MG63 (cell line): ENCODE data around the gene DPP7. TPM values are rescaled to one million over a fixed set of nuclear protein-coding genes. Genes with fewer than 3 reads are reported as not detected.

Experiments used
- DNase-seq: peaks from one replicate; pipeline ENCODE4 v3.0.0-alpha.2; 2020
- H3K27me3 ChIP-seq: fragments of 250-450 bp; sonication (Bioruptor Pico); 2 replicates; pipeline ENCODE4 v1.5.1; 2020; ENCODE audit warnings: mild to moderate bottlenecking, moderate library complexity
- H3K36me3 ChIP-seq: fragments of 250-450 bp; sonication (Bioruptor Pico); 2 replicates; pipeline ENCODE4 v1.5.1; 2020; ENCODE audit warnings: mild to moderate bottlenecking, moderate library complexity
- H3K4me3 ChIP-seq: fragments of 250-450 bp; sonication (Bioruptor Pico); 2 replicates; pipeline ENCODE4 v1.5.1; 2020; ENCODE audit warnings: mild to moderate bottlenecking, moderate library complexity
- H3K9me3 ChIP-seq: fragments of 250-450 bp; sonication (Bioruptor Pico); 2 replicates; pipeline ENCODE4 v1.5.1; 2020; ENCODE audit warnings: mild to moderate bottlenecking, moderate library complexity
- total RNA-seq: library from RNA; depleted of rRNA; stranded (reverse); fragments of >200 nt; shearing (Covaris generic); gene quantifications from 2 replicates; pipeline ENCODE4 v1.2.3, GENCODE V29; 2014; ENCODE audit warnings: low replicate concordance

DPP7 gene
- total RNA-seq, 1 experiment from 2014 or later, result 57.8 TPM

DNA sequence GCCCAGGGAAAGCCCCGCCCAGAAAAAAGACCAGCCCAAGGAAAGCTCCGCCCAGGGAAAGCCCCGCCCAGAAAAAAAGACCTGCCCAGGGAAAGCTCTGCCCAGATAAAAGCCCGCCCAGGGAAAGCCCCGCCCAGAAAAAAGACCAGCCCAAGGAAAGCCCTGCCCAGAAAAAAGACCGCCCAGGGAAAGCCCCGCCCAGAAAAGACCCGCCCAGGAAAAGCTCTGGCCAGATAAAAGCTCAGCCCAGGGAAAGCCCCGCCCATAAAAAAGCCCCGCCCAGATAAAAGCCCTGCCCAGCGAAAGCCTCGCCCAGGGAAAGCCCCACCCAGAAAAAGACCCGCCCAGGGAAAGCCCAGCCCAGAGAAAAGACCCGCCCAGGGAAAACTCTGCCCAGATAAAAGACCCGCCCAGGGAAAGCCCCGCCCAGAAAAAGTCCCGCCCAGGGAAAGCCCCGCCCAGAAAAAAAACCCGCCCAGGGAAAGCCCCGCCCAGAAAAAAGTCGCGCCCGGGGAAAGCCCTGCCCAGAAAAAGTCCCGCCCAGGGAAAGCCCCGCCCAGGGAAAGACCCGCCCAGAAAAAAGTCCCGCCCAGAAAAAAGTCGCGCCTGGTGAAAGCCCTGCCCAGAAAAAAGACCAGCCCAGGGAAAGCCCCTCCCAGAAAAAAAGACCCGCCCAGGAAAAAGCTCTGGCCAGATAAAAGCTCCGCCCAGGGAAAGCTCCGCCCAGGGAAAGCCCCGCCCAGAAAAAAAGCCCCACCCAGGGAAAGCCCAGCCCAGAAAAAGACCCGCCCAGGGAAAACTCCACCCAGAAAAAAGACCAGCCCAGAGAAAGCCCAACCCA, 36.3 kb upstream of the DPP7 start:
- DNase-seq, result peak; percentile 79
- H3K9me3 ChIP-seq, result no peaks in the 10 kb centered on the region
- no peak overlapping the region for H3K4me3 ChIP-seq
- no peaks in the 10 kb centered on the region for H3K27me3 ChIP-seq
- H3K36me3 ChIP-seq, result no peaks in the 10 kb centered on the region

DNA sequence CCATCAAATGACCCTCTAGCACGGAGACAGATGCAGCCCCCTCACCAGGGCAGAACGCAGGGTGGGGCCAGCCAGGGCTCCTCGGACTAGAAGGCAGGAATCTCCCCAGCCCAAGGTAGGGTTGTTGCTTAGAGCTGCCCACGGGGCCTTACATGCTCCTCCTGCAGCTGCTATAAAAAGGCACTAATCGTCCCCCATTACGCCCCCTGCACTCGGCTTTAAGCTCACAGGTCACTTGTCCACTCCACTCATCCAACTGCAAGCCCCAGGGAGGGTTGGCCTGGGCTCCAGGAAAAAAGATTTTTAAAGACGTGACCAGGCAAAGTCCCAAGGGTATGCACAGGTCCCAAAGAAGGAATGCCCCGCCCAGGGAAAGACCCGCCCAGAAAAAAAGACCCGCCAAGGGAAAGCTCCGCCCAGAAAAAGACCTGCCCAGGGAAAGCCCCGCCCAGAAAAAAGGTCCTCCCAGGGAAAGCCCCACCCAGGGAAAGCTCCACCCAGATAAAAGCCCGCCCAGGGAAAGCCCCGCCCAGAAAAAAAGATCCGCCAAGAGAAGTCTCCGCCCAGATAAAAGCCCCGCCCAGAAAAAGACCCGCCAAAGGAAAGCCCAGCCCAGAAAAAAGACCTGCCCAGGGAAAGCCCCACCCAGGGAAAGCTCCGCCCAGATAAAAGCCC, 35.5 kb upstream of the DPP7 start:
- Histone ChIP-seq H3K36me3 (no peaks in the 10 kb centered on the region), H3K9me3 (no peaks in the 10 kb centered on the region), H3K27me3 (no peaks in the 10 kb centered on the region), H3K4me3 (no peak overlapping the region)
- no peak for DNase-seq

DNA sequence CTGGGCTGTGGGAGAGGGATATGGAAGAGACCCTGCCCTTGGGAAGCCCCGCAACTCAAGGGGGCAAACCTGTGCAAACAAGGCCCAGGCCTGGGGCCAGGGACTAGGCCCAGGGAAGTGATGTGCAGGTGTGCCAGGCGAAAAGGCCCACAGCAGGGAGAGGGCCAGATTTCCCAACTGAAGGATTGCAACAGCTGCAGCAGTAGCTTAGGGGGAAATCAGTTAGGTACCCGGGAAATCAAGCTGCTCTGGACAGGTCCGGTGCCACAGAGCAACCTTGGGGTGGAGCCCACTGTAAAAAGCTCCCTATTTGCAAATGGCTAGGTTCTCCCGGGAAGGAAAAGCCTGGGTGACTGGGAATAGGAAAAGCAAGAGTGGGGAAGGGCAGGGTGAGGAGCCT, 34.8 kb upstream of the DPP7 start:
- no peak for DNase-seq
- Histone ChIP-seq H3K36me3 (no peaks in the 10 kb centered on the region), H3K4me3 (no peak overlapping the region), H3K9me3 (no peaks in the 10 kb centered on the region), H3K27me3 (no peaks in the 10 kb centered on the region)

DNA sequence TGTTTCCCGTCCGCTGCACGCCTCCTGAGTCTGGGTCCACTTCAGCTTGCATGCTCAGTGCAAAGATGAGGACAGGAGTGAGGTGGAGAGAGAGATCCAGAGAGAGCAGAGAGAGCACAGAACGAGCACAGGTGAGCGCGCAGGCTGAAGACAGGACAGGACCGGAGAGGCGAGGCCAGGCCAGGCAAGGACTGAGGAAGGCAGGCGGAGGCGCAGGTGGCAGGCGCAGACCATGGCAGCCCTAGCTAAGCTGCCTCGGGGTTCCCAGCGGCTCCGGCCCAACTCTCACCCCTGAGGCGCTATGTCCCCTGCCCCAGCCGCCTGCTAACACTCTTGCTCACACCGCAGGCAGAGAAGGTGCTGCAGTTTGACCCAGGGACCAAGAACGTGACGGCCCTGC, 34.1 kb upstream of the DPP7 start:
- no peaks in the 10 kb centered on the region for H3K36me3 ChIP-seq
- H3K9me3 ChIP-seq, result no peaks in the 10 kb centered on the region
- no peaks in the 10 kb centered on the region for H3K27me3 ChIP-seq
- no peak overlapping the region for H3K4me3 ChIP-seq
- no peak for DNase-seq

DNA sequence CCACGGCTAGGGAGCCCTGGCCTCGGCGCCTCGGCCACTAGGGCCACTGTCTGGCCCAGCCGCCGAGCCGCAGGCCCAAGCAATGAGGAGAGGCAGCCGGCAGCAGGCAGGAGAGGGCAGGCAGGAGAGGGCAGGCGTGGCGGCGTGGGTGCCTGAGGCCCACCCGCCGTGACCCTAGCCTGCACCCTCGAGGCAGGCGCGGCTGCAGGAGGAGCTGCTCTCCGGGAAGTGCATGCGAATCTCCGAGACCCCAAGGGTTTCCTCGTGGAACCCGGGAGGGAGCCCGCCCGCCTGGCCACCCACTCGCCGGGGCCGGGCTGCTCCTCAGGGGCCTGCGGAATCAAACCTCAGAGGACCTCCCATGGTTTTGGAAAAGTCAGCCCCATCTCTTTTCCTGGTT, 33.7 kb upstream of the DPP7 start:
- H3K9me3 ChIP-seq, result no peaks in the 10 kb centered on the region
- H3K4me3 ChIP-seq, result no peak overlapping the region
- no peaks in the 10 kb centered on the region for H3K36me3 ChIP-seq
- H3K27me3 ChIP-seq, result no peaks in the 10 kb centered on the region
- DNase-seq, result no peak

DNA sequence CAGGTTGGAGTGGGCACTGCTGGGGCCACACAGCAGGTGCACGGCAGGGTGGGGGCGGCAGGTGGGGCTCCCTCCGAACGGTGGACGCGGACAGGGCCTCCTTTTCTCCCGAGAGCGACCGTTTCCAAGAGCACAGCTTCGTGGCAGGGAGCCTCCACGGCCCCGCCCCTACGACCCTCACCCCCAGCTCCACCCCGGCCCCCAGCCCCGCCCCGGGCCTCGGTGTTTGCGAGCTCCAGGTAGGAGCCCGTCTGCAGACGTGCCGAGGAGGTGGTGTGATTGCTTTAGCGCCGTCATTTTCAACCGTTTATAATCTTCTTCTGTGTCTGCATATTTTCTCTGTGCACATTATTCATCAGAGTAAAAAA, 33.2 kb upstream of the DPP7 start:
- Histone ChIP-seq H3K36me3 (no peaks in the 10 kb centered on the region), H3K4me3 (no peak overlapping the region), H3K9me3 (no peaks in the 10 kb centered on the region), H3K27me3 (no peaks in the 10 kb centered on the region)
- DNase-seq, result no peak

DNA sequence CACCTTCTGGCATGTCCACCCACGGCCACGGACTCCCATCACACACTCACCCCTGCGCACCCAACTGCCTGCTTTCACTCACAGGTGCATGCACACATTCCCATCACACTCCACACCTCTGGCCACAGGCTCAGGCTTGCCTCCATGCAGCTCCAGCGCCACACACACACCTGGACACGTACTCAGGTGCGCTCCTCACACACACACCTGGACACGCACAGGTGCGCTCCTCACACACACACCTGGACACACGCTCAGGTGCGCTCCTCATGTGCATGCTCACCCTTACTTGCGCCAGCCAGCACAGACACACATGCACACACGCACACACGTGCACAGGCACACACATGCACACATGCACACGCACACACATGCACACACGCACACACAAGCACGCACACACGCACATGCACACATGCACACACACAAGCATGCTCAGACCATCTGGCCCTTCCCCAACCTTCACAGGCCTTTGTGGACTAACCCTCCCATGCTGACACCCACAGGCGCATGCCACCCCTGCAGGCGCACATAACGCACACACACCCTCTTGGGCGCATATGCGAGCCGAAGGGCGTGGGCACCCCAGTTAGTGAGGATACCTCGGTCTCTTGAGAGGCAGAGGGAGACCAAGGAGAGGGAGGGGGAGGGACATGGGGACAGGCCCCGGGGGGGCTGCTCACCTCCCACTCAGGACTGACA, 32.7 kb upstream of the DPP7 start:
- H3K27me3 ChIP-seq, result no peaks in the 10 kb centered on the region
- no peak for DNase-seq
- H3K36me3 ChIP-seq, result no peaks in the 10 kb centered on the region
- no peak overlapping the region for H3K4me3 ChIP-seq
- H3K9me3 ChIP-seq, result no peaks in the 10 kb centered on the region

DNA sequence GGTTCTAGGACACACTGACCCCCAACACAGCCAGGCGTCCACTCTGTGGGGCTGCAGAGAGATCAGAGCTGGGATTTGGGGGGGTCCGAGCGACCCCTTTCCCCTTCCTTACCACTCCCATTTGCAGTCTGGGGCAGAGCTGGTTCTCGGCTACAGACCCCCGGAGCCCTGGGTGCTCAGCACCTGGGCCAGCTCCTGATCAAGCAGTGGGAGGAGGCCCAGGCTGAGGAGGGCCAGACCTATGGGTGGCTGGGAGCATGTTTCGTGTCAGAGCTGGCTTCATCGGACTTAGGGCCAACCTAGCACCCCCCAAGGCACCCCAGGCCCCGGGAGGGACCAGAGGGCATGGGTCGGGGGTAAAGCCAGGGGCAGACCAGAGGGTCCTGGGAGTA, 32.0 kb upstream of the DPP7 start:
- no peaks in the 10 kb centered on the region for H3K9me3 ChIP-seq
- no peaks in the 10 kb centered on the region for H3K36me3 ChIP-seq
- no peak for DNase-seq
- no peak overlapping the region for H3K4me3 ChIP-seq
- H3K27me3 ChIP-seq, result no peaks in the 10 kb centered on the region

DNA sequence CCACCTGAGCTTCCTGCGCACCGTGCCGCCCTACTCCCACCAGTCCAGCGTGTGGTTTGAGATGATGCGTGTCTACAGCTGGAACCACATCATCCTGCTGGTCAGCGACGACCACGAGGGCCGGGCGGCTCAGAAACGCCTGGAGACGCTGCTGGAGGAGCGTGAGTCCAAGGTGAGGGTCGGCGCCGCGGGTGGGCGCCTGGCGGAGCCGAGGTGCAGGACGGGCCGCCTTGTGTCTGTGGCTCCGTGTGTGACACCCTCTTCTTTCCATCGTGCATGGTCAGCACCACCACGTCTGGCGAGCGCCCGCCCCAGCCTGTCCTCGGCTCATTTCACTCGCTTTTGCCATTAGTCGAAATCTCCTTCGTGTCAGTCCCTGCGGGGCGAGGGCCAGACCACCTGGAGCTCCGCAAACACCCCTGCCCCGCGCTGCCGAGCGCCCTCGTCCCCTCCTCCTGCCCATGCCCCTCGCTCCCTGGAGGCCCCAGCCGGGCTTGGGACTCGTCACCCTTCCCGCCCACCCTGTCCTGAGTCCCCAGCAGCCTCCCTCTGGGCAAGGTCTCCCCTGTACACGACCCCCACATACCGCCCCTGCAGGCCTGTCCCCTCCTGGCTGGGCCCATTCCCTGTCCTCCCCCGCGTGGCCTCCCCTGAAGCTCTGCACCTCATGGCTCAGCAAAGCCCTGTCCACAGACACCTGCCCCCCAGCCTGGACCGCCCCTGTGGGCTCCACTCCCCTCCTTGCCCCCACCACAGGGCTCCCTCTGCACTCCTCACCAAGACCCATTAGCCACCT, 31.4 kb upstream of the DPP7 start:
- Histone ChIP-seq H3K36me3 (no peaks in the 10 kb centered on the region), H3K9me3 (no peaks in the 10 kb centered on the region), H3K27me3 (no peaks in the 10 kb centered on the region), H3K4me3 (no peak overlapping the region)
- no peak for DNase-seq

DNA sequence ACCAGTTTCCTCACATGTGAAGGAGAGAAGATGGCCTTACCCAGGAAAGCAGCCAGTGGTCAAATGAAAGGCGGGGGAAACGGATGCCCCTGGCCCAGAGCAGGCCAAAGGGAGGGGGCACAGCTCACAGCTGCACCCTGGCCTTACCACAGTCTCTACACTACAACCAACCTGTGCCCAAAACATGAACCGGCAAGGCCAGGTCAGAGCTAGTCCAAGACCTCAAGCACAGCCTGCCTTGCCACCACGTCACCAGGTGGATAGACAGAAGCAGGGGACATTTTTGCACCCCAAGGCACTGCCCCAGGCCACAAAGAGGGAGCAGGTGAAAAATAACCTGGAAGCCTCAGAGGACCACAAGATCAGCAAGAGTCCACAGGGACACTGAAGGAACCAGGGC, 28.9 kb upstream of the DPP7 start:
- DNase-seq, result no peak
- Histone ChIP-seq H3K4me3 (no peak overlapping the region), H3K27me3 (peaks cover 18% of the 10 kb centered on the region), H3K9me3 (no peaks in the 10 kb centered on the region), H3K36me3 (no peaks in the 10 kb centered on the region)

DNA sequence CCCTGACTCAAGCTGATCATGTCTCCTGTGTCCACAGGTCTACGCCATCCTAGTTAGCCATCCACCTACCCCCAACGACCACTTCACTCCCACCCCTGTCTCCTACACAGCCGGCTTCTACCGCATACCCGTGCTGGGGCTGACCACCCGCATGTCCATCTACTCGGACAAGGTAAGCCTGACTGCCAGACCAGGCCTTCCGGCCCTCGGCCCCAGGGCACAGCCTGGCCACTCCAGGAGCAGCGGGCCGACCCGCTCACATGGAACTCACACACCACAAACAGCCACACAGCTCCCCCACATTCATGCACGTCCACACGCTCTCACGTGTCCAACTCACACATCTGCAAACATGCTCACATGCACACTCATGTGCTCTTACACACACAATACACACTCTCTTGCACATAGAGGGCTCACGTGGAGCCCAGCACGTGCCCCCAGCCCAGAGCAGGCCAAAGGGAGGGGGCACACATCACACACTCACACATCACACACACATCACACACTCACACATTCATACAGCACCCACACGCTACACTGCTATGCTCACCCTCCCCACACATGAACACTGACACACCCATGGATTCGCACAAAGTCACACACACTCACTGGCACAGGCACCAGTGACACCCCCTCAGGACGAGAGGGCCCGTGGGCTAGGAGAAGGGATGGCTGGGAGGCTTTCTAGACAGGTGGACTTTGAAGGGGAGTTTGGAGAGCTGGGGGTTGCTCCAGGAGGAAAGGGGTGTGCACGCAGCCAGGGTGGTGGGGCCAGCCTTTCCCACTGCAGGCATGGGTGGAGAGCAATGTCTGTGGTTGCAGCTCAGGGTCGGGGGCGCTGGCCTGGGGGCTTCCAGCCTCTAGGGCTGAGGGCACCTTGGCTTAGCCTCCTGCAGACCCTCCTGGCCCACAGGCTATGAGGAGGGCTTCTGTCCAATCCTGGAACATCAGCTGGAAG, 27.7 kb upstream of the DPP7 start:
- Histone ChIP-seq H3K9me3 (no peaks in the 10 kb centered on the region), H3K36me3 (no peaks in the 10 kb centered on the region), H3K27me3 (peaks cover 25% of the 10 kb centered on the region), H3K4me3 (no peak overlapping the region)
- DNase-seq, result no peak

DNA sequence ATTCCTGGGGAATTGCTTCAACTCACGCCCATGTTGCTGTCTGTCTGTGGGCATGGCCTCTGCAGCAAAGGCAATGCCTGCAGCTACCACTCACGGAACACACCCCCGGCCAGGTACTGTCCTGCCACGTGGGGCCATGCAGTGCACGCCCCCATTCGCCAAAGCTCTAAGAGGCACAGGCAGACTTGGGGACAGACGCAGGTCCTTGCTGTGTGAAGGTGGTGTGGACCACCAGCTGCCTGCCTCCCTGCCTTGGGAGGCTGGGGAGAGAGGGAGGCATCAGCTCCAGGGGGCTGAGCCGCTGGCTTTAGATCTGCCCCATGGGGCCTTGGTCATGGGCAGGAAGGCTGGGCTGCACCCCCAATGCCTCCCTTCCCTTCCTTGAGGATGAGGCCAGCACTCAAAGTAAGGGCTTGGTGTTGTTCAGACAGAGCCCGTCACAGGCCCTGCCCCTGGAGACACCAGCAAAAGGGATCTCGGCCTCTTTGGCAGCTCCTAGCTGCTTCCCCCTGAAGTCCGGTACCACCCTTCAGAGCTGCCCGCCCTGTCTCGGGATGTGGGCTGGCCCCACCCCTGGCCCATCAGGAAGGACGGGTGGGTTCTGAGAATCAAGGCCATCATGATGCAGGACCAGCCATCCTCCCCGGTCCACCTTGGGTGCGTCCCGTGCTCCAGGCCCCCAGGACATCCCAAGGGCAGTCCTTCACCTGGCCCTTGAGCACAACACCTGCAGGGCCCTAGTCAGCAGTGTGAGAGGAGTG, 26.7 kb upstream of the DPP7 start:
- Histone ChIP-seq H3K4me3 (no peak overlapping the region), H3K9me3 (no peaks in the 10 kb centered on the region), H3K27me3 (peaks cover 25% of the 10 kb centered on the region), H3K36me3 (no peaks in the 10 kb centered on the region)
- no peak for DNase-seq

DNA sequence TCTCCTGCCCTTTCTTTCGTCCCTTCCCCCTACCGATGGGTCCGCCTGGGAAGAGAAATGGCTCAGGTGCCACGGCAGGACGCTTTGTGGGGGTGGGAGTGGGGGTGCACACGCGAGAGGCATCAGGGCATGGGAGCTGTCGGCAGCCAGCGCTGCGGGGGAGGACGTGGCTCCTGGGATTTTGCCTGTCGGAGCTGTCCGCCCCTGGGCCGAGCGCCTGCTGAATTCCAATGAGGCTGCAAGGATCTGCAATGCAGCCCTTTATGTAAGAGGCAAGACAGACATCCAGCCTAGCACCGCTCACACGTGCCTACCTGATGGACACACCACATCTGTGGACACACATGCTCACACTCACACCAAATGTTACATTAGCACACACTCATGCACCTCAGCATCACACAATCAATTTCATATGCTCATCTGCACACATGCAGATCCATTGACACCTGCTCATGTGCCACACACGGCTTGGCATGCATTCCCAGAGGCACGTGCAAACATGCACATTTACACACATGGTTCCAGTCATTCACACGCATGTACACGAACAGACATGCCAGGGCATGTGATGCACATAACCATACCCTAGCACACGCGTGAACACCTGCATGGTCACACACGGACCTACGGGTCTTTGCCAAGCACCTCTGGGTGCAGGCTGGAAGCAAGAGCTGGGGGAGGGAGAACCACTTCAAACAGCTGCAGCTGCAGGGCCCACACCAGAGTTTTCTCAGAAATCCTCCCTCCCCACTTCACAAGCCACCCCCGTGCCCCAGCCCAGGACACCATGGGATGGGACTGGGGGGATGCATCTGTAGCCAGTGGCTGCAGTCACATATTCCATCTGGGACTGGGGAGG, 25.8 kb upstream of the DPP7 start:
- H3K4me3 ChIP-seq, result no peak overlapping the region
- H3K9me3 ChIP-seq, result no peaks in the 10 kb centered on the region
- H3K36me3 ChIP-seq, result no peaks in the 10 kb centered on the region
- no peak for DNase-seq
- peaks cover 25% of the 10 kb centered on the region for H3K27me3 ChIP-seq

DNA sequence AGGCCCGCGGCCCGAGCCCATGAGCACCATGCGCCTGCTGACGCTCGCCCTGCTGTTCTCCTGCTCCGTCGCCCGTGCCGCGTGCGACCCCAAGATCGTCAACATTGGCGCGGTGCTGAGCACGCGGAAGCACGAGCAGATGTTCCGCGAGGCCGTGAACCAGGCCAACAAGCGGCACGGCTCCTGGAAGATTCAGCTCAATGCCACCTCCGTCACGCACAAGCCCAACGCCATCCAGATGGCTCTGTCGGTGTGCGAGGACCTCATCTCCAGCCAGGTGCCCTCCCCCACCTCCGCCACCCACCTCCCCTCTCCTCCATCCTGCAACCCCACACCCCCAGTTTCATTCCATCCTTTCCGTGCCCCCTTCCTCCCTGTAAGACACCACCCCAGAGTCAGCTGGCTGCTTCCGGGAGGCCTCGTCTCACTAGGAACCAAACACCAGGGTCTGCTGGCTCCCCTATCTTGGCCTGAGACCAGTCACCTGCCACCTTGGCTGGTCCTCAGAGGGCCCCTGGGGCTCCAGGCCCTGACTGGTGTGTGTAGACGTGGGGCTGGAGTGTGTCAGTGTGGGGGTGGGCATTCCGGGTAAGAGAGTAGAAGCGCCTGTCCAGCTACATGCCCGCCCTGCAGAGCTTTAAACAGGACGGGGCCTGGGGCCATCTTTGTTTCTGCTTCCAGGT, 25.1 kb upstream of the DPP7 start:
- peaks cover 25% of the 10 kb centered on the region for H3K27me3 ChIP-seq
- DNase-seq, result no peak
- no peaks in the 10 kb centered on the region for H3K36me3 ChIP-seq
- no peaks in the 10 kb centered on the region for H3K9me3 ChIP-seq
- H3K4me3 ChIP-seq, result no peak overlapping the region
